Suprapubic skin (tissue), 3 donors: ENCODE results near the gene OCSTAMP.

Experiments used
- CTCF ChIP-seq, 2 donors: fragments of 200-600 bp in 1 of 2; fragments of 450-650 bp in 1 of 2; sonication (generic) in 1 of 2; IDR thresholded peaks; one replicate each; pipeline ENCODE4 v1.5.1; 2016 to 2019; ENCODE audit warnings: antibody characterized with exemption in 2 of 2, mild to moderate bottlenecking in 1 of 2, moderate library complexity in 1 of 2
- POLR2AphosphoS5 ChIP-seq, 3 donors: sonication (generic); formaldehyde crosslinking; IDR thresholded peaks; one replicate each; pipeline ENCODE4 v1.6.1; 2017; ENCODE audit warnings: antibody characterized with exemption in 3 of 3

GRCh38 chr20:46558511-46558959 lies 8.1 kb upstream of the OCSTAMP start:
- TF ChIP-seq CTCF (IDR thresholded peaks at IDR 0.05) (no peak), POLR2AphosphoS5 (IDR thresholded peaks at IDR 0.05) (no peak)
